ENCODE data around the gene RPTOR. TPM values are rescaled to one million over a fixed set of nuclear protein-coding genes. Genes with fewer than 3 reads are reported as not detected.
A peak's percentile ranks its signal among the peaks of the same experiment; 100 is the strongest.

RPTOR gene
- total RNA-seq, 1 experiment from 2014 or later: 25.1 TPM

DNA sequence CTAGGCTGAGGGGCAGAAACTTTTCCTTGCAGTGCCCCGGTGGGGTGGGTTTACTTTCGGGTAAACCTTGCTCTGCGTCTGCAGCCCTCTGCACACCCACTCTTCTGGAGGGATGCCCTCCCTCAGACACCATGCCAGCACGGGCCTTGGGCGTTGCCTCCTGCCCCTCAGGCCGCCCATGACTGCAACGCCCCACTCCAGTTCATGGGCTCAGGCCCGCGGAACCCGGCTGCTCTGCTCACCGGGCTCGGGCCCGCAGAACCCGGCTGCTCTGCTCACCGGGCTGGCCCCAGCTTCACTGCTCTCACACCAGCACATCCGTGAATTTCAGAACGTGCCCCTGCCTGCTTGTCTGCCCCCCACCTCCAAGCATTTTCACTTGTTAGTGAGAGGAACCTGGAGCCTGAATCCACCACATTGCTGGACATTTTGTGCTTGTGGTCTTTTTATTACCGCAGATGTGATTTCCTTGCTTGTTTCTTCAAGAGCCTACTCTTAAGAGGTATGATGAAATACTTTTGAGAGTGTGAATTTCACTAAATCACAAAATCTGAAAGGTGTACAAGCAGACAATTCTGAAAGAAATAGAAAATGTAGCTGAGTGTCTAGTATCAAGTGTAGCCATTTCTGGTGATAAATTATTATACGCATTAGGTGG lies 130.9 kb downstream of the RPTOR start:
- Histone ChIP-seq H3K23ac (ENCODE audit: insufficient read length, low read depth, low read length) (no peak overlapping the region), H3K14ac (ENCODE audit: insufficient read depth, low read length) (no peak overlapping the region), H2BK15ac (ENCODE audit: low read depth, low read length) (no peak overlapping the region), H3K79me2 (ENCODE audit: insufficient read depth, low read length) (no peaks in the 10 kb centered on the region; the same call in 1 of the 2 replicates), H3K56ac (ENCODE audit: insufficient read length, low read depth, low read length) (no peak overlapping the region), H3K18ac (ENCODE audit: insufficient read length, low read depth, low read length) (no peak overlapping the region), H3K4me2 (ENCODE audit: insufficient read depth, insufficient read length, low read length) (no peak overlapping the region), H4K91ac (ENCODE audit: insufficient read length, low read depth, low read length) (no peak overlapping the region), H3K9me3 (ENCODE audit: control insufficient read depth, low read depth, low read length) (no peaks in the 10 kb centered on the region), H3K9ac (ENCODE audit: extremely low read depth, insufficient read length, low read length) (no peak overlapping the region), H2AK5ac (ENCODE audit: insufficient read length, low read length) (no peak overlapping the region), H2BK120ac (ENCODE audit: low read depth, low read length, poor library complexity, severe bottlenecking) (no peak overlapping the region), H3T11ph (ENCODE audit: low read length) (no peak overlapping the region), H2AFZ (ENCODE audit: low read length) (no peak overlapping the region), H3K4me1 (ENCODE audit: insufficient read depth, low read length) (peaks cover 5% of the 10 kb centered on the region; the same call in 1 of the 2 replicates), H3K27me3 (ENCODE audit: insufficient read depth, low read length) (no peaks in the 10 kb centered on the region), H4K5ac (ENCODE audit: insufficient read length, low read depth, low read length) (no peak overlapping the region), H2BK12ac (ENCODE audit: insufficient read length, low read depth, low read length) (no peak overlapping the region), H3K79me1 (ENCODE audit: insufficient read depth, low read depth, low read length, poor library complexity, severe bottlenecking) (no peaks in the 10 kb centered on the region), H4K8ac (replicated peaks; ENCODE audit: insufficient read length, low read depth, low read length) (no peak overlapping the region), H2BK20ac (ENCODE audit: low read depth, low read length, poor library complexity, severe bottlenecking) (no peak overlapping the region), H4K20me1 (ENCODE audit: control insufficient read depth, insufficient read depth, insufficient read length) (no peaks in the 10 kb centered on the region), H2BK5ac (ENCODE audit: insufficient read length, low read length) (no peak overlapping the region), H3K27ac (ENCODE audit: insufficient read length, low read depth, low read length) (no peak overlapping the region), H3K4ac (ENCODE audit: low read depth, low read length) (no peak overlapping the region), H3K23me2 (ENCODE audit: insufficient read length, low read depth, low read length, poor library complexity, severe bottlenecking) (no peaks in the 10 kb centered on the region)
- H3K4me1 Mint-ChIP-seq: peaks cover 27 to 30% of the 10 kb centered on the region in 2 experiments
- DNase-seq: peak; percentile 28
- TF ChIP-seq, protein P1, sequence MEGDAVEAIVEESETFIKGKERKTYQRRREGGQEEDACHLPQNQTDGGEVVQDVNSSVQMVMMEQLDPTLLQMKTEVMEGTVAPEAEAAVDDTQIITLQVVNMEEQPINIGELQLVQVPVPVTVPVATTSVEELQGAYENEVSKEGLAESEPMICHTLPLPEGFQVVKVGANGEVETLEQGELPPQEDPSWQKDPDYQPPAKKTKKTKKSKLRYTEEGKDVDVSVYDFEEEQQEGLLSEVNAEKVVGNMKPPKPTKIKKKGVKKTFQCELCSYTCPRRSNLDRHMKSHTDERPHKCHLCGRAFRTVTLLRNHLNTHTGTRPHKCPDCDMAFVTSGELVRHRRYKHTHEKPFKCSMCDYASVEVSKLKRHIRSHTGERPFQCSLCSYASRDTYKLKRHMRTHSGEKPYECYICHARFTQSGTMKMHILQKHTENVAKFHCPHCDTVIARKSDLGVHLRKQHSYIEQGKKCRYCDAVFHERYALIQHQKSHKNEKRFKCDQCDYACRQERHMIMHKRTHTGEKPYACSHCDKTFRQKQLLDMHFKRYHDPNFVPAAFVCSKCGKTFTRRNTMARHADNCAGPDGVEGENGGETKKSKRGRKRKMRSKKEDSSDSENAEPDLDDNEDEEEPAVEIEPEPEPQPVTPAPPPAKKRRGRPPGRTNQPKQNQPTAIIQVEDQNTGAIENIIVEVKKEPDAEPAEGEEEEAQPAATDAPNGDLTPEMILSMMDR (conservative IDR thresholded peaks at IDR 0.05): no peak
- peak overlapping the region in 1 of 3 experiments; percentile 29; a peak in 2 of 7 replicates for H3K27ac Mint-ChIP-seq
- no peak overlapping the region; a peak in 1 of 5 replicates for H3K4me3 Mint-ChIP-seq
- no peaks in the 10 kb centered on the region for H3K9me3 Mint-ChIP-seq
- H3K36me3 Mint-ChIP-seq (ENCODE audit: insufficient read depth in 1 of 3, low read depth in 3 of 3): no peaks in the 10 kb centered on the region
- no peaks in the 10 kb centered on the region for H3K27me3 Mint-ChIP-seq (ENCODE audit: low read depth)
- WGBS (ENCODE audit: extremely low coverage, insufficient read length, low lambda C conversion rate): no CpG with 5 or more reads among the region's 19 CpGs

Measured in H9 (cell line).